HG03280 (cell line): ENCODE results near the gene ATP5F1E.
"Not testable (repeated sequence)": the region's sequence is repeated elsewhere in the genome, so short reads cannot be mapped to it uniquely, and the experiment has no call there.

ENCODE experiments used
- ATAC-seq: cut with Tn5 transposase; IDR thresholded peaks from one replicate; pipeline ENCODE4 v1.9.1; 2021; ENCODE audit warnings: mild to moderate bottlenecking, moderate library complexity; ENCODE audit not compliant: unreplicated experiment

Gene ATP5F1E

GRCh38 chr20:59043698-59044097 is 11.6 kb upstream of the ATP5F1E start:
- no peak for ATAC-seq

GRCh38 chr20:59042796-59043631 is 10.9 kb upstream of the ATP5F1E start:
- ATAC-seq, result peak; percentile 93

GRCh38 chr20:59042151-59042795 is 10.1 kb upstream of the ATP5F1E start, which contains the start of gene PRELID3B:
Gene PRELID3B (minus strand): TSS chr20:59042786. CDS start chr20:59042730, 56 bp downstream.
- ATAC-seq, result peak; percentile 34

- not testable (repeated sequence) for ATAC-seq
These were observed 9.4 kb upstream of the ATP5F1E start for GRCh38 chr20:59041487-59041886.

- ATAC-seq, result no peak
These were observed 8.5 kb upstream of the ATP5F1E start for GRCh38 chr20:59040667-59041066.

GRCh38 chr20:59039233-59039632 is 7.1 kb upstream of the ATP5F1E start:
- ATAC-seq, result no peak

GRCh38 chr20:59037386-59037785 is 5.3 kb upstream of the ATP5F1E start:
- ATAC-seq, result no peak

GRCh38 chr20:59035381-59035780 is 3.2 kb upstream of the ATP5F1E start:
- no peak for ATAC-seq

GRCh38 chr20:59033616-59034165 is 1.6 kb upstream of the ATP5F1E start:
- no peak for ATAC-seq

- no peak for ATAC-seq
These were observed 958 bp upstream of the ATP5F1E start for GRCh38 chr20:59033093-59033492.

GRCh38 chr20:59032713-59033059 is 551 bp upstream of the ATP5F1E start:
- ATAC-seq, result no peak

- ATAC-seq, result no peak
These were observed 542 bp downstream of the ATP5F1E start for GRCh38 chr20:59031564-59032022.

GRCh38 chr20:59030911-59031563 is 1.1 kb downstream of the ATP5F1E start:
- no peak for ATAC-seq

GRCh38 chr20:59028812-59029211 is 3.3 kb downstream of the ATP5F1E start:
- no peak for ATAC-seq

- ATAC-seq, result no peak
These were observed 4.3 kb downstream of the ATP5F1E start for GRCh38 chr20:59027741-59028320.

GRCh38 chr20:59026904-59027740 is 5.0 kb downstream of the ATP5F1E start:
- no peak for ATAC-seq

GRCh38 chr20:59025511-59025910 is 6.6 kb downstream of the ATP5F1E start:
- ATAC-seq, result no peak

GRCh38 chr20:59025086-59025485 is 7.0 kb downstream of the ATP5F1E start:
- no peak for ATAC-seq

- no peak for ATAC-seq
These were observed 8.0 kb downstream of the ATP5F1E start for GRCh38 chr20:59024111-59024530.

GRCh38 chr20:59023616-59024015 is 8.5 kb downstream of the ATP5F1E start:
- ATAC-seq, result no peak
